ENCODE measurements around the gene OXCT1.

OXCT1 gene

DNA sequence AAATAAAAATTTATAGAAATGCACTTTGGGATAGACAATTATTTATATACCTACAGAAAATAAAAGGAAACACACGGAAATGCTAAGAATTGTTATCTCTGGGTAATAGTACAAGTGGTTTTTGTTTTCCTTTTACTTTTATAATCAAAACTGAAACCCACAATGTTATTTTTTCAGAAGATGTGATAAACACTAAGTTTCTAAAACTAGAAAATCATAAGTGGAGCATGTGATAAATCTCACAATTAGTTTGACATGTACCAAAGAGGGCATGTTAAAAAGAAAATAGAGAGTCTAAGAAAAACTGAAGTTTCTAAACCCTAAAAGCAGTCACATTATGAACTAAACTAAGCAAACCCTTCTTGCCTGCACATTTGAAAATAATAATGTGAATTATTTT, 61.1 kb downstream of the OXCT1 start:
- TF ChIP-seq POLR2AphosphoS5 (IDR thresholded peaks at IDR 0.05; ENCODE audit: low read depth, low read length) (no peak), TAF1 (IDR thresholded peaks at IDR 0.05; ENCODE audit: borderline replicate concordance, insufficient read depth, low read length) (no peak), SIN3A (IDR thresholded peaks at IDR 0.05; ENCODE audit: borderline replicate concordance, insufficient read depth, low read length) (no peak), FOXP2 (optimal IDR thresholded peaks at IDR 0.05; ENCODE audit: borderline replicate concordance, extremely low read depth, extremely low read length, insufficient read depth) (no peak)
- TF ChIP-seq, protein P1, sequence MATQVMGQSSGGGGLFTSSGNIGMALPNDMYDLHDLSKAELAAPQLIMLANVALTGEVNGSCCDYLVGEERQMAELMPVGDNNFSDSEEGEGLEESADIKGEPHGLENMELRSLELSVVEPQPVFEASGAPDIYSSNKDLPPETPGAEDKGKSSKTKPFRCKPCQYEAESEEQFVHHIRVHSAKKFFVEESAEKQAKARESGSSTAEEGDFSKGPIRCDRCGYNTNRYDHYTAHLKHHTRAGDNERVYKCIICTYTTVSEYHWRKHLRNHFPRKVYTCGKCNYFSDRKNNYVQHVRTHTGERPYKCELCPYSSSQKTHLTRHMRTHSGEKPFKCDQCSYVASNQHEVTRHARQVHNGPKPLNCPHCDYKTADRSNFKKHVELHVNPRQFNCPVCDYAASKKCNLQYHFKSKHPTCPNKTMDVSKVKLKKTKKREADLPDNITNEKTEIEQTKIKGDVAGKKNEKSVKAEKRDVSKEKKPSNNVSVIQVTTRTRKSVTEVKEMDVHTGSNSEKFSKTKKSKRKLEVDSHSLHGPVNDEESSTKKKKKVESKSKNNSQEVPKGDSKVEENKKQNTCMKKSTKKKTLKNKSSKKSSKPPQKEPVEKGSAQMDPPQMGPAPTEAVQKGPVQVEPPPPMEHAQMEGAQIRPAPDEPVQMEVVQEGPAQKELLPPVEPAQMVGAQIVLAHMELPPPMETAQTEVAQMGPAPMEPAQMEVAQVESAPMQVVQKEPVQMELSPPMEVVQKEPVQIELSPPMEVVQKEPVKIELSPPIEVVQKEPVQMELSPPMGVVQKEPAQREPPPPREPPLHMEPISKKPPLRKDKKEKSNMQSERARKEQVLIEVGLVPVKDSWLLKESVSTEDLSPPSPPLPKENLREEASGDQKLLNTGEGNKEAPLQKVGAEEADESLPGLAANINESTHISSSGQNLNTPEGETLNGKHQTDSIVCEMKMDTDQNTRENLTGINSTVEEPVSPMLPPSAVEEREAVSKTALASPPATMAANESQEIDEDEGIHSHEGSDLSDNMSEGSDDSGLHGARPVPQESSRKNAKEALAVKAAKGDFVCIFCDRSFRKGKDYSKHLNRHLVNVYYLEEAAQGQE (IDR thresholded peaks at IDR 0.05; ENCODE audit: insufficient read depth in 1 of 2, low read depth in 2 of 2, low read length in 2 of 2) = no peak

DNA sequence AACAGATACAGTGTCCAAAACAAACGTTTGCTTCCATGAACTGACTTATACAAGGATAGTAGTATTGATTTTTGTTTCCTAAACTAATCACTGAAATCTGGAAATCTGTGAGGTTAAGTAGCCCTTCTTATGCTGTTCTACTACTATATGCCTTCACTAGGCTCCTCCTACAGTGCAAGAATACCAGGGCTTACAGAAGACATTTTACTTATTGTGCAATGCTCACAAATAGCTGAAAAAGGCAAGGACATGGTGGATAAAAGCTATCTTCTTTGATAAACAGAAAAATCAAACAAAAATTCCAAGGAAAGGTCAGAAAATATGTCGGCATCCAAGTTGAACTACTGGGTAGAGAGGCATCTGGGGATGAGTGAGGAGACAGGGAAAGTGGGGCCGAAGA, 61.9 kb downstream of the OXCT1 start:
- TF ChIP-seq FOXP2 (optimal IDR thresholded peaks at IDR 0.05; ENCODE audit: borderline replicate concordance, extremely low read depth, extremely low read length, insufficient read depth) (no peak), TAF1 (IDR thresholded peaks at IDR 0.05; ENCODE audit: borderline replicate concordance, insufficient read depth, low read length) (no peak), SIN3A (IDR thresholded peaks at IDR 0.05; ENCODE audit: borderline replicate concordance, insufficient read depth, low read length) (no peak), POLR2AphosphoS5 (IDR thresholded peaks at IDR 0.05; ENCODE audit: low read depth, low read length) (no peak)
- TF ChIP-seq, protein P1 (IDR thresholded peaks at IDR 0.05; ENCODE audit: insufficient read depth in 1 of 2, low read depth in 2 of 2, low read length in 2 of 2) = no peak

DNA sequence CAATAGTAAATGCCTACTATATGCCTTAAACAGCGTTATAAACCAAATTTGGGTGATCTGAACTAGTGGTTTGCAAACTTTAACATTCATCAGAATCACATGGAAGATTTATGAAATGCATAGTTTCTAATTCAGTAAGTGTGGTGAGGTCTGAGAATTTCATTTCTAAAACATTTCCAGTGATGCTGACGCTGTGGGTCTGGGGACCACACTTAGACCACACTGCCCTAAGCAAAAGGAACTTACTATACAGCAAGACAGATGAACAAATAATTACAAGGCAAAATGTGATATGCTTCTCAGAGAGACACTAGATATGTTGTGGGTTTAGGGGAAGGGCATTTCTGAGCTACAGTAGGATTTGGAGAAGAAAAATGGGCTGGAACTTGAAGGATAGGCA, 72.6 kb downstream of the OXCT1 start:
- TF ChIP-seq, protein P1 (IDR thresholded peaks at IDR 0.05; ENCODE audit: insufficient read depth in 1 of 2, low read depth in 2 of 2, low read length in 2 of 2) = no peak
- no peak for TF ChIP-seq SIN3A (IDR thresholded peaks at IDR 0.05; ENCODE audit: borderline replicate concordance, insufficient read depth, low read length)
- no peak for TF ChIP-seq FOXP2 (optimal IDR thresholded peaks at IDR 0.05; ENCODE audit: borderline replicate concordance, extremely low read depth, extremely low read length, insufficient read depth)

DNA sequence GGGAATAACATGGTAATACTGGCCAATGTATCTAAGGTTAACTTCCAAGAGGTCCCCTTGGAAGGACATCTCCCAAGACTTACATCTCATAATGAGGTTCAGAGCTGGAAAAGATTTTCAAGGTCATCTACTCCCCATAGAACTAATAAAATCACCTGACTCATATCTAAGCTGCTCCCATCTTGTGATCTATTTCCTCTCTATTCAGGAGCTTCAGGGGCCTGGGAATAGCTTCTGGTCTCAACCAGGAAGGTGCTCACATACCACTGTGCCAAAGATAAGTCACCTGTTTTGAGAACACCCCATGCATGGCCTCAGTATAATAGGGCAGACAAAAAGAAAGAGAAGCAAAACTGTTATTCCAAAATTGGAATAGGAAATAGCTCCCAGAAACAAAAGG, 74.2 kb downstream of the OXCT1 start:
- no peak for TF ChIP-seq FOXP2 (optimal IDR thresholded peaks at IDR 0.05; ENCODE audit: borderline replicate concordance, extremely low read depth, extremely low read length, insufficient read depth)
- TF ChIP-seq SIN3A (IDR thresholded peaks at IDR 0.05; ENCODE audit: borderline replicate concordance, insufficient read depth, low read length) = no peak
- no peak for TF ChIP-seq TAF1 (IDR thresholded peaks at IDR 0.05; ENCODE audit: borderline replicate concordance, insufficient read depth, low read length)
- TF ChIP-seq POLR2AphosphoS5 (IDR thresholded peaks at IDR 0.05; ENCODE audit: low read depth, low read length) = no peak
- TF ChIP-seq, protein P1 (IDR thresholded peaks at IDR 0.05; ENCODE audit: insufficient read depth in 1 of 2, low read depth in 2 of 2, low read length in 2 of 2) = no peak

DNA sequence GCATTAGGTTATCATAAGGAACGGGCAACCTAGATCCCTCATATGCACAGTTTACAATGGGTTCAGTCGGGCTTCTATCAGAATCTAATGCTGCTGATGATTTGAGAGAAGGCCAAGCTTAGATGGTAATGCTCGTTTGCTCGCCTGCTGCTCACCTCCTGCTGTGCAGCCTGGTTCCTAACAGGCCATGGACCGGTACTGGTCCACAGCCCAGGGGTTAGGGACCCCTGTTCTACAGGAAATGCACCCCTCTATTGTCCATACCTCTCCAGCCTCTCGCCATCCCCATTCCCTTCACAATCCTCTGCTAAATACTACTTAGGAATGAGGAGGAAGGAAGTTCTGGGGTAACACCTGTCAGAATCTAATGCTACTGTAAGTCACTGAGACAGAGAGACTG, 75.1 kb downstream of the OXCT1 start:
- no peak for TF ChIP-seq POLR2AphosphoS5 (IDR thresholded peaks at IDR 0.05; ENCODE audit: low read depth, low read length)
- TF ChIP-seq FOXP2 (optimal IDR thresholded peaks at IDR 0.05; ENCODE audit: borderline replicate concordance, extremely low read depth, extremely low read length, insufficient read depth) = no peak
- TF ChIP-seq, protein P1 (IDR thresholded peaks at IDR 0.05; ENCODE audit: insufficient read depth in 1 of 2, low read depth in 2 of 2, low read length in 2 of 2) = no peak
- TF ChIP-seq SIN3A (IDR thresholded peaks at IDR 0.05; ENCODE audit: borderline replicate concordance, insufficient read depth, low read length) = no peak
- no peak for TF ChIP-seq TAF1 (IDR thresholded peaks at IDR 0.05; ENCODE audit: borderline replicate concordance, insufficient read depth, low read length)

All from PFSK-1 (cell line).